ENCODE results near the gene RANBP2. TPM values are rescaled to one million over a fixed set of nuclear protein-coding genes. Genes with fewer than 3 reads are reported as not detected.
A peak's percentile ranks its signal among the peaks of the same experiment; 100 is the strongest.

RANBP2 gene
- total and polyA plus RNA-seq, 9 of the 15 experiments (the other 6 are each of a cell fraction or from before 2014, with no cell fraction given), result 11.7 to 97.4 (median 48.1) TPM

DNA sequence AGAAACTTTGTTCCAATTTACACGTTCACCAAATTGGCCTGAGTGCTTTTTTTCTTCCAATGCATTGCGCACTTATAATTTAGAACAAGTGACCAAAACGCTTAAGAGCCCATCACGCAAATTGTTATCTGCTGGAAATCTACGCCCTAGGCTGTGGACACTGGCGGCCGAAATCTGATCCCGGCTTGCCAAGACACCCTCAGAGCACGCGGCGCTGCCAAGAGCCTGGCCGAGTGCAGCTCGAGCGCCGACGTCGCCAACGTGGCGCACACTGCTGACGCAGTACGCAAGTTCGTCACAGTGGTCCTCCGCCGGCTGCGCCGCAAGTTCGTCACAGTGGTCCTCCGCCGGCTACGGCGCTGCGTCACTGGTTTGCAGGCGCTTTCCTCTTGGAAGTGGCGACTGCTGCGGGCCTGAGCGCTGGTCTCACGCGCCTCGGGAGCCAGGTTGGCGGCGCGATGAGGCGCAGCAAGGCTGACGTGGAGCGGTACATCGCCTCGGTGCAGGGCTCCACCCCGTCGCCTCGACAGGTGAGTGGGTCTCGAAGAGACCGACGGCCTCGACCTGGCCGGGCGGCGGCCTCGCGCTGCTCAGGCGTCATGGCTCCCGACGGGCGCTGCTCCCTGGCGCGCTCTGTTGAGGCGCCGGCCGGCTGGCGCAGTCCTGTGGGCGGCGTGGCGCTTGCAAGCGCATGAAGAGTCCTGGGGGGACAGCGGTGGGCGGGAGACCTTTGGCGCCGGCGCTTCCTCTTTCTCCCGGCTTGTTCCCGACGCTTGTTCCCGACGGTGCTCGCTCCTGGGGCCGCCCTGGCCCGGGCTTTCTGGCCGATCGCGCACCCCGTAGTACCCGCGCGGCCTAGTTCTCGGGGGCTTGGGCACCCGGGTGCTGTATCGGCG lies at the start of gene RANBP2 (continued):
- TF ChIP-seq, protein P1, sequence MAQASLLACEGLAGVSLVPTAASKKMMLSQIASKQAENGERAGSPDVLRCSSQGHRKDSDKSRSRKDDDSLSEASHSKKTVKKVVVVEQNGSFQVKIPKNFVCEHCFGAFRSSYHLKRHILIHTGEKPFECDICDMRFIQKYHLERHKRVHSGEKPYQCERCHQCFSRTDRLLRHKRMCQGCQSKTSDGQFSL (CRISPR knock-in tag; IDR thresholded peaks at IDR 0.05), result 0 out of 2 replicates have a peak, but pooled peaks have one; percentile 40
- TF ChIP-seq, protein P1 (tag; IDR thresholded peaks at IDR 0.05), result no peak
- TF ChIP-seq ETV6 (IDR thresholded peaks at IDR 0.05; ENCODE audit: borderline replicate concordance in 1 of 2, low read depth in 2 of 2, low read length in 1 of 2) (no peak), ETV6 (CRISPR knock-in tag; IDR thresholded peaks at IDR 0.05; ENCODE audit: borderline replicate concordance) (peak; percentile 89; the same call in 1 of the 2 replicates), CHD1 (IDR thresholded peaks at IDR 0.05; ENCODE audit: low read length) (no peak), KDM1A (IDR thresholded peaks at IDR 0.05) (peak in 1 of 2 experiments; percentile 12; a peak in 1 of 4 replicates), ATF4 (CRISPR knock-in tag; IDR thresholded peaks at IDR 0.05) (peak; percentile 36; the same call in 1 of the 2 replicates), ARID2 (IDR thresholded peaks at IDR 0.05) (no peak), SPI1 (IDR thresholded peaks at IDR 0.05; ENCODE audit: borderline replicate concordance, low read depth, low read length) (peak; percentile 69), MXI1 (IDR thresholded peaks at IDR 0.05; ENCODE audit: low read depth, low read length) (peak; percentile 38; the same call in 1 of the 2 replicates), ARID3A (IDR thresholded peaks at IDR 0.05; ENCODE audit: borderline replicate concordance, low read depth, low read length) (no peak), MBD1 (CRISPR knock-in tag; IDR thresholded peaks at IDR 0.05) (0 out of 2 replicates have a peak, but pooled peaks have one; percentile 42)
- TF ChIP-seq, protein P2, sequence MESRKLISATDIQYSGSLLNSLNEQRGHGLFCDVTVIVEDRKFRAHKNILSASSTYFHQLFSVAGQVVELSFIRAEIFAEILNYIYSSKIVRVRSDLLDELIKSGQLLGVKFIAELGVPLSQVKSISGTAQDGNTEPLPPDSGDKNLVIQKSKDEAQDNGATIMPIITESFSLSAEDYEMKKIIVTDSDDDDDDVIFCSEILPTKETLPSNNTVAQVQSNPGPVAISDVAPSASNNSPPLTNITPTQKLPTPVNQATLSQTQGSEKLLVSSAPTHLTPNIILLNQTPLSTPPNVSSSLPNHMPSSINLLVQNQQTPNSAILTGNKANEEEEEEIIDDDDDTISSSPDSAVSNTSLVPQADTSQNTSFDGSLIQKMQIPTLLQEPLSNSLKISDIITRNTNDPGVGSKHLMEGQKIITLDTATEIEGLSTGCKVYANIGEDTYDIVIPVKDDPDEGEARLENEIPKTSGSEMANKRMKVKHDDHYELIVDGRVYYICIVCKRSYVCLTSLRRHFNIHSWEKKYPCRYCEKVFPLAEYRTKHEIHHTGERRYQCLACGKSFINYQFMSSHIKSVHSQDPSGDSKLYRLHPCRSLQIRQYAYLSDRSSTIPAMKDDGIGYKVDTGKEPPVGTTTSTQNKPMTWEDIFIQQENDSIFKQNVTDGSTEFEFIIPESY (CRISPR knock-in tag; IDR thresholded peaks at IDR 0.05), result peak; percentile 89
- TF ChIP-seq, protein P3, sequence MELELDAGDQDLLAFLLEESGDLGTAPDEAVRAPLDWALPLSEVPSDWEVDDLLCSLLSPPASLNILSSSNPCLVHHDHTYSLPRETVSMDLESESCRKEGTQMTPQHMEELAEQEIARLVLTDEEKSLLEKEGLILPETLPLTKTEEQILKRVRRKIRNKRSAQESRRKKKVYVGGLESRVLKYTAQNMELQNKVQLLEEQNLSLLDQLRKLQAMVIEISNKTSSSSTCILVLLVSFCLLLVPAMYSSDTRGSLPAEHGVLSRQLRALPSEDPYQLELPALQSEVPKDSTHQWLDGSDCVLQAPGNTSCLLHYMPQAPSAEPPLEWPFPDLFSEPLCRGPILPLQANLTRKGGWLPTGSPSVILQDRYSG (tag; conservative IDR thresholded peaks at IDR 0.05; ENCODE audit: low read depth), result peak; percentile 88
- TF ChIP-seq, protein P4, sequence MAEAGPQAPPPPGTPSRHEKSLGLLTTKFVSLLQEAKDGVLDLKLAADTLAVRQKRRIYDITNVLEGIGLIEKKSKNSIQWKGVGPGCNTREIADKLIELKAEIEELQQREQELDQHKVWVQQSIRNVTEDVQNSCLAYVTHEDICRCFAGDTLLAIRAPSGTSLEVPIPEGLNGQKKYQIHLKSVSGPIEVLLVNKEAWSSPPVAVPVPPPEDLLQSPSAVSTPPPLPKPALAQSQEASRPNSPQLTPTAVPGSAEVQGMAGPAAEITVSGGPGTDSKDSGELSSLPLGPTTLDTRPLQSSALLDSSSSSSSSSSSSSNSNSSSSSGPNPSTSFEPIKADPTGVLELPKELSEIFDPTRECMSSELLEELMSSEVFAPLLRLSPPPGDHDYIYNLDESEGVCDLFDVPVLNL (CRISPR knock-in tag; IDR thresholded peaks at IDR 0.05; ENCODE audit: low read depth), result peak; percentile 48; the same call in 1 of the 2 replicates
